ENCODE data around the gene COX7A2. TPM values are rescaled to one million over a fixed set of nuclear protein-coding genes. Genes with fewer than 3 reads are reported as not detected.

The COX7A2 gene
- total RNA-seq, 2 experiments from 2014 or later, result 481 to 485 TPM

DNA sequence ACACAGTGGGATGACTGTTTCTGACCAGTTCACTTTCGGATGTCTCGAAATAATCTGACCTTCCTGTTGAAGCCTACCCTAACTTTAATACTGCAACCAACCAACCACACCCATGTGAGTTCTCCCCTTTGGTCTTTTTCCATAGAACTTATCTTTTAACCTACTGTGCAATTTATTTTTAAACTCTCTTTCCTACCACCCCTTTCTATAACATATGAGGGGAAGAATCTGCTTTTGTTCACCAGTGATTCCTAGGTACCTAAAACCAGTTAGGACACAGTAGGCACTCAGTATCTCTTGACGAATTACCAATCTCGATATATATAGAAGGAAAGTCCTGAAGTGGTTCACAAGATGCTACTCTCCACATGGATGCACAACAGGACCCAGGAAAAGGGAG, 7.0 kb downstream of the COX7A2 start:
- Mint-ChIP-seq H3K36me3 (ENCODE audit: low read depth) (peaks cover 35% of the 10 kb centered on the region), H3K27me3 (no peaks in the 10 kb centered on the region), H3K9me3 (no peaks in the 10 kb centered on the region), H3K4me3 (no peak overlapping the region), H3K27ac (no peak overlapping the region), H3K4me1 (ENCODE audit: low read depth) (peaks cover 15% of the 10 kb centered on the region)
- no peak for TF ChIP-seq CTCF (IDR thresholded peaks at IDR 0.05)
- CTCF ChIA-PET, result no interaction called here
- no peak for ATAC-seq
- POLR2A ChIA-PET, result no interaction called here
- intact Hi-C loops (cut with micrococcal nuclease), result no loop called here
- no peak for DNase-seq

- intact Hi-C loops (cut with micrococcal nuclease), result no loop called here
- DNase-seq, result no peak
- Mint-ChIP-seq H3K36me3 (ENCODE audit: low read depth) (peaks cover 26% of the 10 kb centered on the region), H3K4me1 (ENCODE audit: low read depth) (peaks cover 6% of the 10 kb centered on the region), H3K27me3 (no peaks in the 10 kb centered on the region), H3K4me3 (no peak overlapping the region), H3K9me3 (no peaks in the 10 kb centered on the region), H3K27ac (no peak overlapping the region)
- TF ChIP-seq CTCF (IDR thresholded peaks at IDR 0.05), result no peak
- ChIA-PET POLR2A (interaction anchor here (1.5 kb wide), 1 partner anchor 8 kb away, joined by 9 read pairs; the partner anchor contains the start of gene COX7A2), CTCF (interaction anchor here (1.0 to 2.3 kb wide), 2 partner anchors 8 to 25 kb away, joined by 6 read pairs; partner anchors contain the start of gene COX7A2)
- ATAC-seq, result no peak
Measured at GRCh38 chr6:75235271-75235670, 8.3 kb downstream of the COX7A2 start.

- Mint-ChIP-seq H3K4me3 (no peak overlapping the region), H3K9me3 (no peaks in the 10 kb centered on the region), H3K4me1 (ENCODE audit: low read depth) (no peaks in the 10 kb centered on the region), H3K36me3 (ENCODE audit: low read depth) (peaks cover 19% of the 10 kb centered on the region), H3K27me3 (no peaks in the 10 kb centered on the region), H3K27ac (no peak overlapping the region)
- TF ChIP-seq CTCF (IDR thresholded peaks at IDR 0.05), result no peak
- no peak for DNase-seq
- ATAC-seq, result no peak
- POLR2A ChIA-PET, result interaction anchor here (1.5 kb wide), 1 partner anchor 9 kb away, joined by 9 read pairs; the partner anchor contains the start of gene COX7A2
- intact Hi-C loops (cut with micrococcal nuclease), result no loop called here
- CTCF ChIA-PET, result interaction anchor here (1.0 to 3.7 kb wide), 4 partner anchors 9 to 1501 kb away, joined by 4 to 14 read pairs (median 6); partner anchors contain the start of gene COX7A2
Measured at GRCh38 chr6:75234126-75234865, 9.3 kb downstream of the COX7A2 start.

GRCh38 chr6:75233092-75233615, 10.4 kb downstream of the COX7A2 start:
- Mint-ChIP-seq H3K27me3 (no peaks in the 10 kb centered on the region), H3K9me3 (no peaks in the 10 kb centered on the region), H3K36me3 (ENCODE audit: low read depth) (peaks cover 12% of the 10 kb centered on the region), H3K4me1 (ENCODE audit: low read depth) (no peaks in the 10 kb centered on the region), H3K4me3 (no peak overlapping the region), H3K27ac (no peak overlapping the region)
- ChIA-PET CTCF (interaction anchor here (1.4 to 3.7 kb wide), 3 partner anchors 24 to 1500 kb away, joined by 4 to 14 read pairs (median 4); no protein-coding TSS in a partner anchor), POLR2A (no interaction called here)
- intact Hi-C loops (cut with micrococcal nuclease), result no loop called here
- TF ChIP-seq CTCF (IDR thresholded peaks at IDR 0.05), result no peak
- DNase-seq (no peak), ATAC-seq (no peak)
